Neural cell (in vitro differentiated cells): ENCODE results near the gene STK24. TPM values are rescaled to one million over a fixed set of nuclear protein-coding genes. Genes with fewer than 3 reads are reported as not detected.

Experiments
- H2AFZ ChIP-seq: fragments of 200-600, 300-800 bp; sonication (generic), shearing (Covaris generic); 2 replicates; pipeline ENCODE4 v1.6.0; 2014; ENCODE audit warnings: low read depth, mild to moderate bottlenecking, antibody characterized with exemption, low read length, moderate library complexity
- H3F3A ChIP-seq: fragments of 200-600 bp; shearing (Covaris generic); 2 replicates; pipeline ENCODE4 v1.6.1; 2016; ENCODE audit warnings: mild to moderate bottlenecking, moderate library complexity, mixed read lengths, antibody characterized with exemption, low read length; ENCODE audit not compliant: insufficient read depth, poor library complexity, severe bottlenecking
- H3K27ac ChIP-seq: fragments of 200-600, 300-800 bp; sonication (generic), shearing (Covaris generic); 2 replicates; pipeline ENCODE4 v1.5.1; 2014; ENCODE audit warnings: mild to moderate bottlenecking, low read length, moderate library complexity
- H3K27me3 ChIP-seq: fragments of 300-800, 200-600 bp; sonication (generic), shearing (Covaris generic); 2 replicates; pipeline ENCODE4 v1.6.0; 2014; ENCODE audit warnings: mild to moderate bottlenecking, low read depth, low read length, moderate library complexity; ENCODE audit not compliant: insufficient read depth
- H3K36me3 ChIP-seq: fragments of 300-800, 200-600 bp; sonication (generic), shearing (Covaris generic); 2 replicates; pipeline ENCODE4 v1.5.1; 2014; ENCODE audit warnings: mild to moderate bottlenecking, antibody characterized with exemption, low read length, moderate library complexity; ENCODE audit not compliant: insufficient read depth
- H3K4me2 ChIP-seq: fragments of 300-800, 200-600 bp; sonication (generic), shearing (Covaris generic); 2 replicates; pipeline ENCODE4 v1.6.0; 2014; ENCODE audit warnings: mild to moderate bottlenecking, low read length
- H3K4me3 ChIP-seq: fragments of 300-800, 200-600 bp; sonication (generic), shearing (Covaris generic); 2 replicates; pipeline ENCODE4 v1.5.1; 2014; ENCODE audit warnings: mild to moderate bottlenecking, low read length, moderate library complexity
- H3K79me2 ChIP-seq: fragments of 200-600 bp; shearing (Covaris generic); replicated peaks from 2 replicates; pipeline ENCODE4 v1.6.0; 2014; ENCODE audit warnings: mild to moderate bottlenecking, low read length, moderate library complexity; ENCODE audit not compliant: insufficient read depth
- H3K9ac ChIP-seq: fragments of 300-800, 200-600 bp; sonication (generic), shearing (Covaris generic); 2 replicates; pipeline ENCODE4 v1.6.1; 2016; ENCODE audit warnings: mild to moderate bottlenecking, low read length, mixed read lengths
- H3K9me2 ChIP-seq: fragments of 200-600 bp; shearing (Covaris generic); 2 replicates; pipeline ENCODE4 v1.6.1; 2016; ENCODE audit warnings: mild to moderate bottlenecking, low read length, mixed read lengths; ENCODE audit not compliant: insufficient read depth
- H3K9me3 ChIP-seq: fragments of 200-600, 300-800 bp; sonication (generic), shearing (Covaris generic); 2 replicates; pipeline ENCODE4 v1.6.1; 2016; ENCODE audit warnings: mild to moderate bottlenecking, mixed run types, low read length, moderate library complexity, mixed read lengths
- H4K20me1 ChIP-seq: fragments of 200-600 bp; shearing (Covaris generic); 2 replicates; pipeline ENCODE4 v1.6.1; 2016; ENCODE audit warnings: mild to moderate bottlenecking, mixed run types; ENCODE audit not compliant: insufficient read depth
- EP300 ChIP-seq: fragments of 450-650 bp; conservative IDR thresholded peaks from 2 replicates; pipeline ENCODE4 v1.6.1; 2014; ENCODE audit warnings: antibody characterized with exemption, mild to moderate bottlenecking, moderate library complexity; ENCODE audit not compliant: poor library complexity, severe bottlenecking
- EZH2 ChIP-seq: fragments of 200-600, 300-800 bp; shearing (Covaris generic), sonication (generic); IDR thresholded peaks from 2 replicates; pipeline ENCODE4 v1.6.1; 2014; ENCODE audit warnings: antibody characterized with exemption, low read length, borderline replicate concordance, mild to moderate bottlenecking; ENCODE audit not compliant: insufficient read depth, poor library complexity, severe bottlenecking
- MXI1 ChIP-seq: fragments of 450-650 bp; conservative IDR thresholded peaks from 2 replicates; pipeline ENCODE4 v1.6.1; 2014; ENCODE audit warnings: antibody characterized with exemption, mild to moderate bottlenecking; ENCODE audit not compliant: poor library complexity, severe bottlenecking
- POLR2AphosphoS5 ChIP-seq: IDR thresholded peaks from 2 replicates; pipeline ENCODE4 v1.6.1; 2012
- RAD21 ChIP-seq: fragments of 450-650 bp; conservative IDR thresholded peaks from 2 replicates; pipeline ENCODE4 v1.6.1; 2014; ENCODE audit warnings: antibody characterized with exemption, mild to moderate bottlenecking, moderate library complexity
- SMC3 ChIP-seq: fragments of 450-650 bp; conservative IDR thresholded peaks from 2 replicates; pipeline ENCODE4 v1.6.1; 2014; ENCODE audit warnings: antibody characterized with exemption, mild to moderate bottlenecking, moderate library complexity; ENCODE audit not compliant: poor library complexity
- TAF1 ChIP-seq: IDR thresholded peaks from 2 replicates; pipeline ENCODE4 v1.6.1; 2012; ENCODE audit warnings: low read depth
- polyA plus RNA-seq: library from polyadenylated mRNA; depleted of rRNA; stranded (reverse); fragments of >200 nt; gene quantifications from 2 replicates; pipeline ENCODE4 v1.2.3, GENCODE V29; 2014
- TF ChIP-seq, protein P1 (sequence below): IDR thresholded peaks from 2 replicates; pipeline ENCODE4 v1.6.1; 2012; ENCODE audit warnings: borderline replicate concordance
- TF ChIP-seq, protein P2 (sequence below): fragments of 450-650 bp; IDR thresholded peaks from 2 replicates; pipeline ENCODE4 v1.5.1; 2014; ENCODE audit warnings: antibody characterized with exemption, mild to moderate bottlenecking, moderate library complexity; ENCODE audit not compliant: poor library complexity, severe bottlenecking

STK24 gene
- polyA plus RNA-seq, 1 donor from 2014 or later, result 66.0 TPM

DNA sequence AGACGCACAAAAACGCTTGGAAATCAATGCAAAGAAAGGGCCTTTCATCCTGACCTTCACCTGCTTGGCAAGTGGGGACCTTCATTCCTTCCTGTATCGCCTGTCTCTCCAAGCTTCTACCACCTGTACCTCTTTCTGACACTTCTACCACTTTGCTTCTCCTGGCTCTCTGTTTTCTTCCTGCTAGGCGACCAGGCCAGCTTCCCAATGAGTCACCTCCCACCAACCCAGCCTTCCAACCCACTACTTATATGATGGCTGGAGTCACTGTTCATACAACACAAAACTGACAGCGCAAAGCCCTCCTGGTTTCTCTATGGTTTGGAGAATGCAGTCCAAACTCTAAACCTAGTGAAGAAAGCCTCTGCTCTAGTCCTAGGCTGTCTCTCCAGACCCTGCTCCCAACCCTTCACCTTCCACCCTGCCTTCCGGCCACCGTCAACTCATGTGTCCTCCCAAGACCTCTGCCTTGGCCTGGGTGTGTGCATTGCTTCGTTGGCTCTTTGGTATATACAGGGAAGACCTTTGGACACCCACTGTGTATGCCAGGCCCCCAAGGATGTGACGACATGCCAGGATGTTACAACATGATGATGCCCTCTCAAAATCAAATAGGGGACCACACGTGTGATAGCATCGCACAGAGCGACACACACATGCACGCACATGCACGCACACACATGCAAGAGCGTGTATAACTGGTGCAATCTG, 148.5 kb downstream of the STK24 start:
- H3K4me2 ChIP-seq, result no peak overlapping the region
- H3K36me3 ChIP-seq, result peaks cover 8% of the 10 kb centered on the region
- TF ChIP-seq POLR2AphosphoS5, result no peak
- TF ChIP-seq, protein P1, sequence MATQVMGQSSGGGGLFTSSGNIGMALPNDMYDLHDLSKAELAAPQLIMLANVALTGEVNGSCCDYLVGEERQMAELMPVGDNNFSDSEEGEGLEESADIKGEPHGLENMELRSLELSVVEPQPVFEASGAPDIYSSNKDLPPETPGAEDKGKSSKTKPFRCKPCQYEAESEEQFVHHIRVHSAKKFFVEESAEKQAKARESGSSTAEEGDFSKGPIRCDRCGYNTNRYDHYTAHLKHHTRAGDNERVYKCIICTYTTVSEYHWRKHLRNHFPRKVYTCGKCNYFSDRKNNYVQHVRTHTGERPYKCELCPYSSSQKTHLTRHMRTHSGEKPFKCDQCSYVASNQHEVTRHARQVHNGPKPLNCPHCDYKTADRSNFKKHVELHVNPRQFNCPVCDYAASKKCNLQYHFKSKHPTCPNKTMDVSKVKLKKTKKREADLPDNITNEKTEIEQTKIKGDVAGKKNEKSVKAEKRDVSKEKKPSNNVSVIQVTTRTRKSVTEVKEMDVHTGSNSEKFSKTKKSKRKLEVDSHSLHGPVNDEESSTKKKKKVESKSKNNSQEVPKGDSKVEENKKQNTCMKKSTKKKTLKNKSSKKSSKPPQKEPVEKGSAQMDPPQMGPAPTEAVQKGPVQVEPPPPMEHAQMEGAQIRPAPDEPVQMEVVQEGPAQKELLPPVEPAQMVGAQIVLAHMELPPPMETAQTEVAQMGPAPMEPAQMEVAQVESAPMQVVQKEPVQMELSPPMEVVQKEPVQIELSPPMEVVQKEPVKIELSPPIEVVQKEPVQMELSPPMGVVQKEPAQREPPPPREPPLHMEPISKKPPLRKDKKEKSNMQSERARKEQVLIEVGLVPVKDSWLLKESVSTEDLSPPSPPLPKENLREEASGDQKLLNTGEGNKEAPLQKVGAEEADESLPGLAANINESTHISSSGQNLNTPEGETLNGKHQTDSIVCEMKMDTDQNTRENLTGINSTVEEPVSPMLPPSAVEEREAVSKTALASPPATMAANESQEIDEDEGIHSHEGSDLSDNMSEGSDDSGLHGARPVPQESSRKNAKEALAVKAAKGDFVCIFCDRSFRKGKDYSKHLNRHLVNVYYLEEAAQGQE, result no peak
- no peak for TF ChIP-seq EZH2
- no peak for TF ChIP-seq SMC3
- TF ChIP-seq RAD21, result no peak
- TF ChIP-seq, protein P2, sequence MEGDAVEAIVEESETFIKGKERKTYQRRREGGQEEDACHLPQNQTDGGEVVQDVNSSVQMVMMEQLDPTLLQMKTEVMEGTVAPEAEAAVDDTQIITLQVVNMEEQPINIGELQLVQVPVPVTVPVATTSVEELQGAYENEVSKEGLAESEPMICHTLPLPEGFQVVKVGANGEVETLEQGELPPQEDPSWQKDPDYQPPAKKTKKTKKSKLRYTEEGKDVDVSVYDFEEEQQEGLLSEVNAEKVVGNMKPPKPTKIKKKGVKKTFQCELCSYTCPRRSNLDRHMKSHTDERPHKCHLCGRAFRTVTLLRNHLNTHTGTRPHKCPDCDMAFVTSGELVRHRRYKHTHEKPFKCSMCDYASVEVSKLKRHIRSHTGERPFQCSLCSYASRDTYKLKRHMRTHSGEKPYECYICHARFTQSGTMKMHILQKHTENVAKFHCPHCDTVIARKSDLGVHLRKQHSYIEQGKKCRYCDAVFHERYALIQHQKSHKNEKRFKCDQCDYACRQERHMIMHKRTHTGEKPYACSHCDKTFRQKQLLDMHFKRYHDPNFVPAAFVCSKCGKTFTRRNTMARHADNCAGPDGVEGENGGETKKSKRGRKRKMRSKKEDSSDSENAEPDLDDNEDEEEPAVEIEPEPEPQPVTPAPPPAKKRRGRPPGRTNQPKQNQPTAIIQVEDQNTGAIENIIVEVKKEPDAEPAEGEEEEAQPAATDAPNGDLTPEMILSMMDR, result no peak
- TF ChIP-seq EP300, result no peak
- TF ChIP-seq MXI1, result no peak
- no peak for TF ChIP-seq TAF1
- H2AFZ ChIP-seq, result no peak overlapping the region
- H3F3A ChIP-seq, result no peaks in the 10 kb centered on the region
- H4K20me1 ChIP-seq, result no peaks in the 10 kb centered on the region
- no peak overlapping the region for H3K4me3 ChIP-seq
- no peaks in the 10 kb centered on the region for H3K9me3 ChIP-seq
- no peaks in the 10 kb centered on the region for H3K9me2 ChIP-seq
- no peaks in the 10 kb centered on the region for H3K79me2 ChIP-seq
- H3K27me3 ChIP-seq, result no peaks in the 10 kb centered on the region
- no peak overlapping the region for H3K27ac ChIP-seq
- H3K9ac ChIP-seq, result no peak overlapping the region

DNA sequence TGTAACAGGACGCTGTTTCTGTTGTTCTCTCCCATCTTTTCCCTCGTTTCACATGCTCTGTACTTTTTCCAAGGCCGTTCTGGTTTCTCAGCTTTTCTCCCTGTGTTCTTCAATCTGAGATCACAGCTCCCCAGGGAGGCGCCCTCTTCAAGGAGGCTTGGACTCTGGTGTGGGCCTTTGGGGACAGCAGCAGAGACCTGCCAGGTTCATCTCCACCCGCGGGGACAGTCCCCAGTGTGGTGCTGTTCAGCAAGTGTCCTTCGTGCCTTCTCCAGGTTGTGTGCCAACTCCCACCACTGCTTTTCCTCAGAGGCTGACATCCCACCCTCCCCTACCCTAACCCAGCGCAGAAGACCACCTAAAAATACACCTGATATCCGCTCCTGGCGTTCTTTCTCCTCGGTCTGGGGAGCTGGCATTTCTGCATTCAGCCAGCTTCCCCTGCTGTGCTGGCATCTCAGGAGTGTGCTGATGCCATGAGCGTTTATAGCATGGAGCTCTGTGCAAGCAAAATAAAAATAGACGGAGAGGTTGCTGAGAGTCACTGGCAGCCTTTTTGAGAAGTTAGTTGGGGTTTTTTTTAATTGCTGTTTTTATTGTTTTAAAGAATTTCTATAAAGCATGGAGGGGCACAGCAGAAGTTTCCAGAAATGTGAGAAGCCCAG, 149.4 kb downstream of the STK24 start:
- no peaks in the 10 kb centered on the region for H4K20me1 ChIP-seq
- H3K9me3 ChIP-seq, result no peaks in the 10 kb centered on the region
- H3K36me3 ChIP-seq, result peaks cover 8% of the 10 kb centered on the region
- TF ChIP-seq, protein P1, result no peak
- H3K9ac ChIP-seq, result no peak overlapping the region
- H3K27ac ChIP-seq, result no peak overlapping the region
- H3K79me2 ChIP-seq, result no peaks in the 10 kb centered on the region
- no peaks in the 10 kb centered on the region for H3F3A ChIP-seq
- H3K4me3 ChIP-seq, result no peak overlapping the region
- no peaks in the 10 kb centered on the region for H3K27me3 ChIP-seq
- no peak overlapping the region for H3K4me2 ChIP-seq
- no peaks in the 10 kb centered on the region for H3K9me2 ChIP-seq
- H2AFZ ChIP-seq, result no peak overlapping the region
